Coronary artery (tissue), 2 donors: ENCODE data around the gene ABO.
"Not testable (repeated sequence)": the region's sequence is repeated elsewhere in the genome, so short reads cannot be mapped to it uniquely, and the experiment has no call there.

Source experiments
- DNase-seq: peaks from one replicate; pipeline ENCODE4 v3.0.0-alpha.2; 2017; ENCODE audit warnings: low spot score
- H3K27ac ChIP-seq, 2 donors: fragments of 200-600 bp; sonication (generic); one replicate each; pipeline ENCODE4 v1.5.1; 2016 to 2019
- H3K4me3 ChIP-seq: fragments of 200-600 bp; sonication (generic); 2 replicates; pipeline ENCODE4 v1.5.1; 2016; ENCODE audit warnings: mild to moderate bottlenecking, moderate library complexity
- CTCF ChIP-seq: fragments of 200-600 bp; sonication (generic); IDR thresholded peaks from one replicate; pipeline ENCODE4 v1.5.1; 2019; ENCODE audit warnings: antibody characterized with exemption

The ABO gene

GRCh38 chr9:133225171-133226011 is 49.6 kb downstream of the ABO start:
- DNase-seq: peak; percentile 63
- Histone ChIP-seq H3K27ac (no peak overlapping the region), H3K4me3 (no peak overlapping the region)
- TF ChIP-seq CTCF: no peak

- no peak for TF ChIP-seq CTCF
- no peak overlapping the region for H3K4me3 ChIP-seq
- no peak overlapping the region for H3K27ac ChIP-seq
- DNase-seq: no peak
Measured at GRCh38 chr9:133224762-133225161, 50.2 kb downstream of the ABO start.

GRCh38 chr9:133223159-133223756 is 51.7 kb downstream of the ABO start:
- H3K27ac ChIP-seq, H3K4me3 ChIP-seq: not testable (repeated sequence)
- DNase-seq: peak; percentile 28

GRCh38 chr9:133221994-133222393 is 53.0 kb downstream of the ABO start:
- not testable (repeated sequence) for DNase-seq, H3K4me3 ChIP-seq

GRCh38 chr9:133221177-133221809 is 53.7 kb downstream of the ABO start:
- DNase-seq: no peak
- TF ChIP-seq CTCF: no peak
- H3K27ac ChIP-seq: no peak overlapping the region
- no peak overlapping the region for H3K4me3 ChIP-seq

More at GRCh38 chr9:133221994-133222393, 53.0 kb downstream of the ABO start:
- H3K27ac ChIP-seq: not testable (repeated sequence)

- not testable (repeated sequence) for H3K27ac ChIP-seq, DNase-seq, H3K4me3 ChIP-seq
Measured at GRCh38 chr9:133218049-133218975, 56.7 kb downstream of the ABO start.

GRCh38 chr9:133217333-133217988 is 57.5 kb downstream of the ABO start:
- H3K4me3 ChIP-seq, H3K27ac ChIP-seq, DNase-seq: not testable (repeated sequence)

- H3K4me3 ChIP-seq, DNase-seq, H3K27ac ChIP-seq: not testable (repeated sequence)
Measured at GRCh38 chr9:133214276-133214675, 60.7 kb downstream of the ABO start.

- Histone ChIP-seq H3K27ac (no peak overlapping the region), H3K4me3 (no peak overlapping the region)
- no peak for DNase-seq
- no peak for TF ChIP-seq CTCF
Measured at GRCh38 chr9:133210609-133211008, 64.4 kb downstream of the ABO start.
